Neutrophil (primary cell): ENCODE measurements around the gene MEG3.

Experiments
- H3K27ac ChIP-seq: fragments of 200-600 bp; sonication (generic); 2 replicates; pipeline ENCODE4 v1.5.1; 2016; ENCODE audit warnings: mild to moderate bottlenecking, moderate library complexity
- H3K27me3 ChIP-seq: fragments of 200-600 bp; sonication (generic); 2 replicates; pipeline ENCODE4 v1.6.0; 2016; ENCODE audit warnings: mild to moderate bottlenecking
- H3K36me3 ChIP-seq: fragments of 200-600 bp; sonication (generic); 2 replicates; pipeline ENCODE4 v1.5.1; 2017
- H3K4me1 ChIP-seq, 2 experiments: fragments of 200-600 bp in 1 of 2; sonication (generic) in 1 of 2; 1 replicate in 1 of 2; 2 replicates in 1 of 2; pipeline versions ENCODE4 v1.5.1 to v1.6.1; 2013 to 2016; ENCODE audit warnings: low read depth in 1 of 2, low read length in 1 of 2, mild to moderate bottlenecking in 1 of 2, moderate library complexity in 1 of 2; ENCODE audit not compliant: control insufficient read depth in 1 of 2, insufficient read depth in 1 of 2
- H3K4me3 ChIP-seq, 2 experiments: fragments of 200-600 bp in 1 of 2; sonication (generic) in 1 of 2; 1 replicate in 1 of 2; 2 replicates in 1 of 2; pipeline ENCODE4 v1.5.1; 2013 to 2016; ENCODE audit warnings: low read depth in 1 of 2, low read length in 1 of 2, mild to moderate bottlenecking in 1 of 2, moderate library complexity in 1 of 2
- H3K9me3 ChIP-seq: fragments of 200-600 bp; sonication (generic); 2 replicates; pipeline ENCODE4 v1.5.1; 2016
- TF ChIP-seq, protein P1 (sequence below): fragments of 200-600 bp; sonication (generic); IDR thresholded peaks from 2 replicates; pipeline ENCODE4 v1.5.1; 2016; ENCODE audit warnings: antibody characterized with exemption

Gene MEG3

DNA sequence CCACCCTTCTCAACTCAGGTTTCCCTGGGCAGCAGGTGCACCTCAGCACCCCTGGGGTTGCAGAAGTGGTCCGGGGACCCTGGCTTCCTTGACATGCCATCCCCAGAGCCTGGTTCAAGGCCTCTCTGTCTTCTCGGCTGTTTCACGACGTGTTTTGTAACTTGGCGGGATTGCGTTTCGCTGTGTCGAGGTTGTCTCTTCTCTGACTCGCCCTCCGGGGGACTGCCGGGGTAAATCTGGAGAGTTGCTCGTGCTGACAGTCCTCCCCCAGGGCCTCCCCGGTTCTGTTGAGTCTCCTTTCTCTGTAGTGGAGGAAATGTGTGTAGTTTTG is 25.6 kb downstream of the MEG3 start:
- H3K27ac ChIP-seq, result no peak overlapping the region
- H3K27me3 ChIP-seq, result peaks cover 5% of the 10 kb centered on the region
- H3K4me3 ChIP-seq, result no peak overlapping the region
- no peaks in the 10 kb centered on the region for H3K36me3 ChIP-seq
- TF ChIP-seq, protein P1, sequence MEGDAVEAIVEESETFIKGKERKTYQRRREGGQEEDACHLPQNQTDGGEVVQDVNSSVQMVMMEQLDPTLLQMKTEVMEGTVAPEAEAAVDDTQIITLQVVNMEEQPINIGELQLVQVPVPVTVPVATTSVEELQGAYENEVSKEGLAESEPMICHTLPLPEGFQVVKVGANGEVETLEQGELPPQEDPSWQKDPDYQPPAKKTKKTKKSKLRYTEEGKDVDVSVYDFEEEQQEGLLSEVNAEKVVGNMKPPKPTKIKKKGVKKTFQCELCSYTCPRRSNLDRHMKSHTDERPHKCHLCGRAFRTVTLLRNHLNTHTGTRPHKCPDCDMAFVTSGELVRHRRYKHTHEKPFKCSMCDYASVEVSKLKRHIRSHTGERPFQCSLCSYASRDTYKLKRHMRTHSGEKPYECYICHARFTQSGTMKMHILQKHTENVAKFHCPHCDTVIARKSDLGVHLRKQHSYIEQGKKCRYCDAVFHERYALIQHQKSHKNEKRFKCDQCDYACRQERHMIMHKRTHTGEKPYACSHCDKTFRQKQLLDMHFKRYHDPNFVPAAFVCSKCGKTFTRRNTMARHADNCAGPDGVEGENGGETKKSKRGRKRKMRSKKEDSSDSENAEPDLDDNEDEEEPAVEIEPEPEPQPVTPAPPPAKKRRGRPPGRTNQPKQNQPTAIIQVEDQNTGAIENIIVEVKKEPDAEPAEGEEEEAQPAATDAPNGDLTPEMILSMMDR, result no peak
- no peaks in the 10 kb centered on the region for H3K9me3 ChIP-seq
- H3K4me1 ChIP-seq, result peaks cover 20 to 23% of the 10 kb centered on the region in 2 experiments

DNA sequence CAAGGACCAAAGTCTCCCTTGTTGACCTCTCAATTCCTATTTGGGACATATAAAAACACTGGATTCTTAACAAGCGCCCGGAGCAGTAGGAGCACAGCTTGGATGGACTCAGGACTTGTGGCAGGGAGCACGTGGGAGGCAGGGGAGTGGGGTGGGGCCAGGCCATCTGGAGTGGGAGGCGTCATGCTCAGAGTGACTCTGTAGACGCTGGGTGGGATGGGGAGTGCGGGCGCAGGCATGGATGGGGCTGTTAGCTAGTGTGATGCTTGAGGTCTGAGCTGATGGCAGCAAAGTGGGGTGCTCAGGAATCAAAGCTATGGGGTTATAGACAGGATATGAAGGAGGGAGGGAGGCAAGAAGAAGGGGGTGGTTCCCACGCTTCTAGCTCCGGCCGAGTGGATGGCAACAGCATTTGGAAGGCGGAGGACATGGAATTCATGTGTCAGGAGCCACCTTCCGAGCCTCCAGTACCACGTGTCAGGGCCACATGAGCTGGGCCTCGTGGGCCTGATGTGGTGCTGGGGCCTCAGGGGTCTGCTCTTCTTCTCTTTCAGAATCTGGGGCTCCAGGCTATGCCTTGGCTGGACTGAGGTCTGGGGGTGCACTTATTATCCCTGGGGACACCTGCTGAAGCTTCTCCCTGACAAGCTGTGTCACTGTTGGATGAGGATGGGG is 26.2 kb downstream of the MEG3 start:
- H3K4me3 ChIP-seq, result no peak overlapping the region
- no peaks in the 10 kb centered on the region for H3K36me3 ChIP-seq
- no peaks in the 10 kb centered on the region for H3K9me3 ChIP-seq
- H3K4me1 ChIP-seq, result peaks cover 20 to 23% of the 10 kb centered on the region in 2 experiments
- no peak overlapping the region for H3K27ac ChIP-seq
- TF ChIP-seq, protein P1, result no peak
- peaks cover 5% of the 10 kb centered on the region for H3K27me3 ChIP-seq

DNA sequence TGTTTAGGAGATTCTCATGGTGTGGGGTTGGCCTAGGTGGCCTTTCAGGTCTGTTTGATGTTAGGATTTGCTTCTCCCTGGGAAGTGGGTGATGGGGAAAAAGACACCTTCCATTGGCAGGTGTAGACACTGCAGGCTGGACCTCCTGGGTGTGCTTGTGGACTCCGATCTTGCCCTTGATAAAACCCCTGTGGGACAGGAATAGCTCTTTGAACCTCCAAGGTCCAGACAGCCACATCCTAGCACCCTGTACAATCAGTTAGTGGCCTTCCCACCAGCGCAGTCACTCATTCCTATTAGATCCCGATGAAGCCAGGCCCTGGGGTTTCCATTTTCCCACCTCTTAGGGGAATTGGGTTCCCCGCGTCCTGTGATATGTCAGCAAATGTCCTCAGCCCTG is 28.5 kb downstream of the MEG3 start:
- H3K4me1 ChIP-seq, result peaks cover 9 to 13% of the 10 kb centered on the region in 2 experiments
- H3K27ac ChIP-seq, result no peak overlapping the region
- no peak overlapping the region for H3K4me3 ChIP-seq
- H3K27me3 ChIP-seq, result peaks cover 5% of the 10 kb centered on the region
- no peaks in the 10 kb centered on the region for H3K9me3 ChIP-seq
- H3K36me3 ChIP-seq, result no peaks in the 10 kb centered on the region
- TF ChIP-seq, protein P1, result no peak

DNA sequence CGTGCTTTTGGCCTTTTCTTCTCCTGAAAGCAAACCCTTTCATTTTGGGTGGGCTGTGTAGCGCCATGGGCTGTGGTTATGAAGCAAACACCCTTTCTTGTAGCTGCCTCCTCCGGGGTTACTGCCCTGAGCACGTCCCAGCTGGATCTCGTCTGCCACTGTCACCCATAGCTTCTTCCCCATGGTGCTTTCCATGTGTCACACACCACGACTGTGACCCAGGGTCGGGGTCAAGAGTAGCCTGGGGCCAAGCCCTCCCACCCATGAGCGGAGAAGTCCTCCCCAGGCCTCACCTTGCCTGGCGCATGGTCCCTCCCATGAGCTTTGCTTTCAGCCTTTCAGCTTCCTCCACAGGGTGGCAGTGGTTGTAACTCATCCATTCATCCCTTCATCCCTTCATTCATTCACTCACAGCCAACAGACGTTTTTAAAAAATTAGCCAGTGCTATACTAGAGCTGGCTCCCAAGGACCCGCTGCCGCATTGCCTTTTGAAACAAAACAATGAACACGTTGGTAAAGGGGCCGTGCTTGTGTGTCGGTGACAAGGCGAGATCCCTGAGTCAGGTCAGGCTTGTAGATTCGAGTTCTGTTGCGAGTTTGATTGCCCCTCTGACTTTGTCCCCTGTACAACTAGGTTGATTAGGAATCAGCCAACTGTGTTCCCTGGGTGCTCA is 29.5 kb downstream of the MEG3 start:
- Histone ChIP-seq H3K9me3 (no peaks in the 10 kb centered on the region), H3K27me3 (peaks cover 6% of the 10 kb centered on the region), H3K27ac (no peak overlapping the region), H3K4me1 (peaks cover 8% of the 10 kb centered on the region in 2 experiments), H3K4me3 (no peak overlapping the region), H3K36me3 (no peaks in the 10 kb centered on the region)
- TF ChIP-seq, protein P1, result no peak

DNA sequence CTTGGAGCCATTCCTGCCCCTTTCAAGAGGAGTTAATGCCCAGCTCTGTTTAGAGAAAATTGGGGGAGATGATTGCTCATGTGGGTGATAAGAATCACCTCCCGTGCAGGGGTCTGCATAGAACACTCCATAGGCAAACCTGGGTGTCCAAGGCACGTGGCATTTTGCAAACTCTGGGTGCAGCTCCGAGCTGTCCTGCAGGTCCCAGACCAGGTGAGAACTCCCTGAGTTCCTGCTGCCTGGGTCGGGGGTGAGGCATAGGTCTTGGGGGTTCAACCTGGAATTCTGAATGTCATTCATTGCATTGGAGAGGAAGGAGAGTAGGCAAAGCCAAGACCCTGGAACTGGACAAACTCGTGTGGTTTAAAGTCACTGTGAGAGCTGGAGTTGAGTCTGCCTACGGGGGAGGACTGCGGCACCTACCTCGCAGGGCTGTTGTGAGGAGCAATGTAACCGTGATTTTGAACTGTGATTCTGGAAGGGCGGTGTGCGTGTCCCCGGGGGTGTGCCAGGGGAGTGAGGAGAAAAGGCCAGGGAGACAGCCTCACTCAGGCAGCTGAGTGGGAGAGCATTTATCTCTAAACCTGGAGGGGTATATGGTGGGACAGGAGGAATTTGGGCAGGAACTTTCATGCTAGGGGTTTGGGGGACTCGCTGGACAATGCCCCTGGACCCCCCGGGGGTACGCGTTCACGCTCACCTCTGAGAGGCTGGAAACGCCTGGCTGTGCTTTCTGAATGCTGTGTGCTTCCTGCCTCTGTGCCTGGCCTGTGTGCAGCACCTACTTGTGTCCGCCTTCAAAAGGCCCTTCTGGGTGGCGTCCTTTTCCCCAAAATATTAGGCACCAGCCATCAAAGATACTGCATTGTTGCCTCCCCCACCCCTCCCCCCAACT is 30.4 kb downstream of the MEG3 start:
- Histone ChIP-seq H3K9me3 (no peaks in the 10 kb centered on the region), H3K27me3 (peaks cover 9% of the 10 kb centered on the region), H3K4me1 (peaks cover 2 to 3% of the 10 kb centered on the region in 2 experiments), H3K4me3 (no peak overlapping the region), H3K27ac (no peak overlapping the region), H3K36me3 (no peaks in the 10 kb centered on the region)
- TF ChIP-seq, protein P1, result no peak
